ENCODE measurements around the gene CDC42BPA. TPM values are rescaled to one million over a fixed set of nuclear protein-coding genes. Genes with fewer than 3 reads are reported as not detected.

CDC42BPA gene
- total and polyA plus RNA-seq, 2 donors (not counting 3 experiments of a cell fraction or from before 2014, with no cell fraction given): 26.1 to 92.6 TPM

- peaks cover 32% of the 10 kb centered on the region for H3K4me1 ChIP-seq (ENCODE audit: control insufficient read depth, extremely low read depth, insufficient read depth, low read length)
- H3K9ac ChIP-seq (replicated peaks; ENCODE audit: extremely low read depth, insufficient read depth, low read length): peak overlapping the region; percentile 62
- peak overlapping the region; percentile 68 for H3K4me2 ChIP-seq (ENCODE audit: insufficient read depth, low read length)
- ChIA-PET CTCF (interaction anchor here (0.7 to 2.3 kb wide), 9 partner anchors 10 to 123 kb away, joined by 3 to 20 read pairs (median 5); partner anchors contain the start of gene CDC42BPA), POLR2A (interaction anchor here (0.7 to 2.9 kb wide), 7 partner anchors 11 to 136 kb away, joined by 3 to 15 read pairs (median 6); partner anchors contain the start of gene CDC42BPA)
- intact Hi-C loops (cut with micrococcal nuclease) (loop anchor here (1.0 to 2.0 kb wide), 5 partner anchors 13 to 223 kb away; partner anchors contain the start of gene CDC42BPA), dilution Hi-C loops (cut with MboI; ENCODE audit: extremely low pct_ligation_motif_present, low sequenced_read_pairs) (no loop called here)
- H3K9me3 ChIP-seq (replicated peaks; ENCODE audit: control insufficient read depth, insufficient read depth, low read length): no peaks in the 10 kb centered on the region
- H3K4me3 ChIP-seq (replicated peaks in 1 of 3; ENCODE audit: insufficient read depth in 1 of 3, low read depth in 1 of 3, low read length in 3 of 3): peak overlapping the region in 1 of 3 experiments; percentile 36
- BruUV-seq (replicated peaks): TSS peak; percentile 81
- TF ChIP-seq EZH2 (IDR thresholded peaks at IDR 0.05; ENCODE audit: borderline replicate concordance, low read depth, low read length, severe bottlenecking) (no peak), POLR2AphosphoS5 (IDR thresholded peaks at IDR 0.05; ENCODE audit: insufficient read depth, low read depth, low read length) (no peak), POLR2A (IDR thresholded peaks at IDR 0.05; ENCODE audit: low read depth, low read length) (no peak), GATA2 (IDR thresholded peaks at IDR 0.05; ENCODE audit: insufficient read depth, insufficient read length, low read depth, low read length) (no peak), JUN (IDR thresholded peaks at IDR 0.05; ENCODE audit: borderline replicate concordance, insufficient read depth, insufficient read length, low read depth) (no peak), MYC (IDR thresholded peaks at IDR 0.05; ENCODE audit: low read depth, low read length) (no peak)
- DNase-seq (ENCODE audit: low read depth, low spot score) (no peak), FAIRE-seq (no peak)
- peak overlapping the region; percentile 37 for H2AFZ ChIP-seq (ENCODE audit: low read depth, low read length)
- peak overlapping the region; percentile 96 for H3K27ac ChIP-seq (ENCODE audit: insufficient read depth, low read depth, low read length)
- H3K79me2 ChIP-seq (ENCODE audit: control insufficient read depth, insufficient read depth, low read length): no peaks in the 10 kb centered on the region
- H4K20me1 ChIP-seq (replicated peaks; ENCODE audit: control insufficient read depth, extremely low read depth, insufficient read depth, low read length): no peaks in the 10 kb centered on the region
- no peaks in the 10 kb centered on the region for H3K36me3 ChIP-seq (ENCODE audit: control insufficient read depth in 2 of 2, extremely low read depth in 1 of 2, insufficient read depth in 2 of 2, low read length in 2 of 2)
- H3K9me1 ChIP-seq (replicated peaks; ENCODE audit: control insufficient read depth, extremely low read depth, insufficient read depth, low read length): no peaks in the 10 kb centered on the region
- H3K27me3 ChIP-seq (ENCODE audit: control insufficient read depth in 2 of 2, insufficient read depth in 2 of 2, low read length in 2 of 2): no peaks in the 10 kb centered on the region
Observed at GRCh38 chr1:227357927-227358302, 39.6 kb upstream of the CDC42BPA start.

Measured in endothelial cell of umbilical vein (primary cell).